ENCODE results near the gene NOD1. TPM values are rescaled to one million over a fixed set of nuclear protein-coding genes. Genes with fewer than 3 reads are reported as not detected.

Gene NOD1
- total and polyA plus RNA-seq, 2 of the 8 experiments (the other 6 are each of a cell fraction or from before 2014, with no cell fraction given): 3.8 to 6.5 TPM

- FAIRE-seq: no peak
- Histone ChIP-seq H3K9ac (replicated peaks in 1 of 4; ENCODE audit: extremely low read depth in 1 of 4, low read depth in 3 of 4, low read length in 3 of 4) (peak overlapping the region; percentile 88 to 93 (median 91)), H2AFZ (ENCODE audit: low read length) (peak overlapping the region; percentile 35; the same call in 1 of the 2 replicates), H3K79me2 (ENCODE audit: control insufficient read depth in 1 of 2, insufficient read depth in 2 of 2, low read length in 2 of 2) (peaks cover 9 to 53% of the 10 kb centered on the region in 2 experiments), H3K27me3 (replicated peaks in 1 of 4; ENCODE audit: control insufficient read depth in 3 of 4, extremely low read depth in 1 of 4, insufficient read depth in 3 of 4, low read length in 3 of 4) (no peaks in the 10 kb centered on the region), H4K91ac (replicated peaks; ENCODE audit: insufficient read length, low read length) (no peak overlapping the region), H2BK120ac (replicated peaks; ENCODE audit: low read depth, low read length) (no peak overlapping the region), H3K9me3 (ENCODE audit: insufficient read depth in 2 of 2, low read depth in 1 of 2, low read length in 1 of 2) (no peaks in the 10 kb centered on the region), H3K79me1 (ENCODE audit: low read depth, low read length) (peaks cover 13% of the 10 kb centered on the region), H3K4me1 (replicated peaks in 1 of 4; ENCODE audit: control insufficient read depth in 3 of 4, insufficient read depth in 4 of 4, low read length in 3 of 4) (peaks cover 0 to 6% (median 3%) of the 10 kb centered on the region in 4 experiments; a peak in 4 of 7 replicates), H3K4me3 (ENCODE audit: extremely low read depth in 1 of 4, insufficient read depth in 2 of 4, low read depth in 3 of 4, low read length in 4 of 4) (peak overlapping the region; percentile 85 to 95 (median 90)), H3K18ac (ENCODE audit: extremely low read depth, low read length) (0 out of 2 replicates have a peak overlapping the region, but pooled peaks have one; percentile 21), H4K5ac (ENCODE audit: insufficient read length, low read depth, low read length) (no peak overlapping the region), H3K14ac (ENCODE audit: insufficient read length) (peak overlapping the region; percentile 8), H3K56ac (replicated peaks; ENCODE audit: insufficient read length, low read depth, low read length) (peak overlapping the region; percentile 43), H3K27ac (ENCODE audit: low read depth, low read length) (no peak overlapping the region), H4K20me1 (replicated peaks in 1 of 2; ENCODE audit: control insufficient read depth in 1 of 2, insufficient read depth in 2 of 2, low read length in 2 of 2) (peaks cover 3 to 8% of the 10 kb centered on the region in 2 experiments), H2BK15ac (ENCODE audit: low read length) (no peak overlapping the region), H2BK20ac (ENCODE audit: low read length) (no peak overlapping the region), H3K4me2 (ENCODE audit: insufficient read depth in 1 of 2, low read depth in 2 of 2, low read length in 2 of 2) (peak overlapping the region; percentile 85 to 89), H2BK12ac (ENCODE audit: low read depth, low read length) (no peak overlapping the region), H3K36me3 (ENCODE audit: control insufficient read depth in 2 of 4, insufficient read depth in 4 of 4, low read length in 3 of 4) (peaks cover 0 to 12% (median 0%) of the 10 kb centered on the region in 4 experiments; a peak in 4 of 8 replicates), H4K8ac (ENCODE audit: extremely low read depth, insufficient read depth, low read length) (no peak overlapping the region; the same call in 1 of the 2 replicates), H2AK5ac (ENCODE audit: low read depth, low read length) (no peak overlapping the region), H3K23me2 (ENCODE audit: low read depth, low read length) (peaks cover 4% of the 10 kb centered on the region; the same call in 1 of the 2 replicates), H3K23ac (ENCODE audit: insufficient read length) (no peak overlapping the region), H2BK5ac (ENCODE audit: low read depth, low read length) (no peak overlapping the region), H3K4ac (replicated peaks; ENCODE audit: insufficient read length, low read depth, low read length) (no peak overlapping the region)
- ChIA-PET CTCF (ENCODE audit: partially characterized antibody) (interaction anchor here (0.8 kb wide), 1 partner anchor 61 kb away, joined by 3 read pairs; no protein-coding TSS in a partner anchor), POLR2A (ENCODE audit: partially characterized antibody) (interaction anchor here (0.6 to 2.0 kb wide), 7 partner anchors 9 to 159 kb away, joined by 3 to 14 read pairs (median 3); no protein-coding TSS in a partner anchor)
- 71% methylated on average over 15 of the region's 15 CpGs; no CpG with 5 or more reads in 1 of the 2 experiments for WGBS, 2 experiments (ENCODE audit: extremely low coverage in 1 of 2, insufficient coverage in 1 of 2, insufficient read length in 1 of 2, insufficient replicate concordance in 2 of 2, low coverage in 1 of 2, low lambda C conversion rate in 2 of 2, missing lambda C conversion rate in 1 of 2)
- DNase-seq (ENCODE audit: low read depth in 1 of 2, low spot score in 2 of 2): no peak
- no peak for TF ChIP-seq TAF1 (IDR thresholded peaks at IDR 0.05; ENCODE audit: low read depth, low read length)
- no peak for TF ChIP-seq SRF (IDR thresholded peaks at IDR 0.05; ENCODE audit: low read depth, low read length)
- TF ChIP-seq JUN (IDR thresholded peaks at IDR 0.05; ENCODE audit: low read depth, low read length): no peak
- TF ChIP-seq ATF3 (IDR thresholded peaks at IDR 0.05; ENCODE audit: insufficient read depth, low read depth, low read length): no peak
- no peak for TF ChIP-seq MAFK (IDR thresholded peaks at IDR 0.05; ENCODE audit: low read depth, low read length)
- no peak for TF ChIP-seq CBX8 (IDR thresholded peaks at IDR 0.05; ENCODE audit: borderline replicate concordance, low read depth, low read length)
- TF ChIP-seq GABPA (IDR thresholded peaks at IDR 0.05; ENCODE audit: borderline replicate concordance, insufficient read depth, low read length): no peak
Measured at GRCh38 chr7:30503274-30504212, 25.0 kb upstream of the NOD1 start.

All from H1 (cell line).